Measurements from ENCODE around the gene GRID1. TPM values are rescaled to one million over a fixed set of nuclear protein-coding genes. Genes with fewer than 3 reads are reported as not detected.

Gene GRID1
- total RNA-seq, 1 donor from 2014 or later = 0.75 TPM

DNA sequence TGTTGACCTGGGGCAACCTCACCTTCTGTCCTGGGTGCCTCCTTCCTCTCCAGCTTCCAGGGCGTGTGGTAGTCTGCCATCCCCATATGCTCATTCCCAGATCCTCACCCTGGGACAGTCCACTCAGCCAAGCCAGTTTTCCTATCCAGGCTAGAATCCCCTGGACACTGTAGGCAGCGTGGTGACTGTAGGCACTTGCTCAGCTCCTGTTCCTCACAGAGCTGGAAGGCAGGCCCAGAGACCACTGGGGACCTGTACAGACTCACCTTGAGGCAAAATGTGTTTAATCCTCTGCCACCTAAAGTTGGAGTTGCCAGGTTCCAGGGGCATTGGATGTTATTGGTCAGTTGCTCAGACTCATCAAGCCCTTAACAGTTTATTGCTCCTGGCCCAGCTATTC, 2.4 kb upstream of the GRID1 start:
- Histone ChIP-seq H3K4me3 (ENCODE audit: insufficient read depth, low read depth, low read length) (no peak overlapping the region), H3K9me3 (ENCODE audit: insufficient read depth, low read depth, low read length) (no peaks in the 10 kb centered on the region), H3K4me2 (ENCODE audit: low read length) (no peak overlapping the region), H3K27me3 (ENCODE audit: insufficient read depth, low read length) (peaks cover 53% of the 10 kb centered on the region), H3K9ac (ENCODE audit: low read length) (no peak overlapping the region), H3K27ac (ENCODE audit: low read depth, low read length) (no peak overlapping the region), H3K79me2 (ENCODE audit: insufficient read depth, low read length) (no peaks in the 10 kb centered on the region), H3K36me3 (ENCODE audit: insufficient read depth, low read length) (no peaks in the 10 kb centered on the region), H4K20me1 (ENCODE audit: insufficient read depth, low read length) (peaks cover 4% of the 10 kb centered on the region), H2AFZ (ENCODE audit: low read depth, low read length) (no peak overlapping the region), H3K4me1 (ENCODE audit: insufficient read depth, low read length) (peaks cover 5% of the 10 kb centered on the region)
- no peak for DNase-seq (ENCODE audit: low read depth)
- no peaks in the 10 kb centered on the region for H3K36me3 Mint-ChIP-seq (ENCODE audit: low read depth, unreplicated experiment)
- H3K27ac Mint-ChIP-seq (ENCODE audit: unreplicated experiment) = no peak overlapping the region
- peaks cover 76% of the 10 kb centered on the region for H3K27me3 Mint-ChIP-seq (ENCODE audit: low read depth, unreplicated experiment)
- H3K4me1 Mint-ChIP-seq (ENCODE audit: low read depth, unreplicated experiment) = peaks cover 5% of the 10 kb centered on the region
- no peak overlapping the region for H3K4me3 Mint-ChIP-seq (ENCODE audit: unreplicated experiment)
- TF ChIP-seq, protein P1, sequence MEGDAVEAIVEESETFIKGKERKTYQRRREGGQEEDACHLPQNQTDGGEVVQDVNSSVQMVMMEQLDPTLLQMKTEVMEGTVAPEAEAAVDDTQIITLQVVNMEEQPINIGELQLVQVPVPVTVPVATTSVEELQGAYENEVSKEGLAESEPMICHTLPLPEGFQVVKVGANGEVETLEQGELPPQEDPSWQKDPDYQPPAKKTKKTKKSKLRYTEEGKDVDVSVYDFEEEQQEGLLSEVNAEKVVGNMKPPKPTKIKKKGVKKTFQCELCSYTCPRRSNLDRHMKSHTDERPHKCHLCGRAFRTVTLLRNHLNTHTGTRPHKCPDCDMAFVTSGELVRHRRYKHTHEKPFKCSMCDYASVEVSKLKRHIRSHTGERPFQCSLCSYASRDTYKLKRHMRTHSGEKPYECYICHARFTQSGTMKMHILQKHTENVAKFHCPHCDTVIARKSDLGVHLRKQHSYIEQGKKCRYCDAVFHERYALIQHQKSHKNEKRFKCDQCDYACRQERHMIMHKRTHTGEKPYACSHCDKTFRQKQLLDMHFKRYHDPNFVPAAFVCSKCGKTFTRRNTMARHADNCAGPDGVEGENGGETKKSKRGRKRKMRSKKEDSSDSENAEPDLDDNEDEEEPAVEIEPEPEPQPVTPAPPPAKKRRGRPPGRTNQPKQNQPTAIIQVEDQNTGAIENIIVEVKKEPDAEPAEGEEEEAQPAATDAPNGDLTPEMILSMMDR (IDR thresholded peaks at IDR 0.05; ENCODE audit: insufficient read depth, low read depth, low read length) = no peak
- no peak for FAIRE-seq
- peaks cover 4% of the 10 kb centered on the region for H3K9me3 Mint-ChIP-seq (ENCODE audit: unreplicated experiment)

DNA sequence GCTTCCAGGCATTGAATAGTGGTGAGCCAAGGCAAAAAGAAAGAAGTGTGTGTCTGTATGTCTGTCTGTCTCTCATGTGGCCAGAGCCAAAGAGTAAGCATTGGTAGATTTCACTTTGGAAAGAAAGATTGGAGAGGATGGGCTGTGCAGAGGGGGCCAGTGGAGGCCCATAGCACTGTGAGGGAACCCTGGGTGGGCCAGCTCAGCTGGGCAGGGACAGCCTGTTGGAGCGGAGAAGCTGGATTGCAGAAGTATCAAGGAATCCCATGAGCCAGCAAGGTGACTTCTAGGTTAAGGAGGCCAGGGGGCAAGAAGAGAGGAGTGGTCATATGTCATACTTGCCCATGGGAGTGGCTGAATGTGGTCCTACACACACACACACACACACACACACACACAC, 1.5 kb upstream of the GRID1 start:
- Histone ChIP-seq H2AFZ (ENCODE audit: low read depth, low read length) (no peak overlapping the region), H3K27ac (ENCODE audit: low read depth, low read length) (no peak overlapping the region), H3K9ac (ENCODE audit: low read length) (no peak overlapping the region), H4K20me1 (ENCODE audit: insufficient read depth, low read length) (peaks cover 4% of the 10 kb centered on the region), H3K79me2 (ENCODE audit: insufficient read depth, low read length) (no peaks in the 10 kb centered on the region), H3K36me3 (ENCODE audit: insufficient read depth, low read length) (no peaks in the 10 kb centered on the region), H3K27me3 (ENCODE audit: insufficient read depth, low read length) (peaks cover 58% of the 10 kb centered on the region), H3K4me3 (ENCODE audit: insufficient read depth, low read depth, low read length) (no peak overlapping the region), H3K9me3 (ENCODE audit: insufficient read depth, low read depth, low read length) (no peaks in the 10 kb centered on the region), H3K4me1 (ENCODE audit: insufficient read depth, low read length) (peaks cover 5% of the 10 kb centered on the region), H3K4me2 (ENCODE audit: low read length) (no peak overlapping the region)
- H3K27me3 Mint-ChIP-seq (ENCODE audit: low read depth, unreplicated experiment) = peaks cover 72% of the 10 kb centered on the region
- no peak for DNase-seq (ENCODE audit: low read depth)
- no peak overlapping the region for H3K27ac Mint-ChIP-seq (ENCODE audit: unreplicated experiment)
- no peak for FAIRE-seq
- peak overlapping the region; percentile 61 for H3K4me3 Mint-ChIP-seq (ENCODE audit: unreplicated experiment)
- peaks cover 4% of the 10 kb centered on the region for H3K9me3 Mint-ChIP-seq (ENCODE audit: unreplicated experiment)
- no peaks in the 10 kb centered on the region for H3K36me3 Mint-ChIP-seq (ENCODE audit: low read depth, unreplicated experiment)
- TF ChIP-seq EZH2 (IDR thresholded peaks at IDR 0.05; ENCODE audit: insufficient read depth, low read length) = no peak
- TF ChIP-seq, protein P1 (IDR thresholded peaks at IDR 0.05; ENCODE audit: insufficient read depth, low read depth, low read length) = no peak
- peaks cover 5% of the 10 kb centered on the region for H3K4me1 Mint-ChIP-seq (ENCODE audit: low read depth, unreplicated experiment)

DNA sequence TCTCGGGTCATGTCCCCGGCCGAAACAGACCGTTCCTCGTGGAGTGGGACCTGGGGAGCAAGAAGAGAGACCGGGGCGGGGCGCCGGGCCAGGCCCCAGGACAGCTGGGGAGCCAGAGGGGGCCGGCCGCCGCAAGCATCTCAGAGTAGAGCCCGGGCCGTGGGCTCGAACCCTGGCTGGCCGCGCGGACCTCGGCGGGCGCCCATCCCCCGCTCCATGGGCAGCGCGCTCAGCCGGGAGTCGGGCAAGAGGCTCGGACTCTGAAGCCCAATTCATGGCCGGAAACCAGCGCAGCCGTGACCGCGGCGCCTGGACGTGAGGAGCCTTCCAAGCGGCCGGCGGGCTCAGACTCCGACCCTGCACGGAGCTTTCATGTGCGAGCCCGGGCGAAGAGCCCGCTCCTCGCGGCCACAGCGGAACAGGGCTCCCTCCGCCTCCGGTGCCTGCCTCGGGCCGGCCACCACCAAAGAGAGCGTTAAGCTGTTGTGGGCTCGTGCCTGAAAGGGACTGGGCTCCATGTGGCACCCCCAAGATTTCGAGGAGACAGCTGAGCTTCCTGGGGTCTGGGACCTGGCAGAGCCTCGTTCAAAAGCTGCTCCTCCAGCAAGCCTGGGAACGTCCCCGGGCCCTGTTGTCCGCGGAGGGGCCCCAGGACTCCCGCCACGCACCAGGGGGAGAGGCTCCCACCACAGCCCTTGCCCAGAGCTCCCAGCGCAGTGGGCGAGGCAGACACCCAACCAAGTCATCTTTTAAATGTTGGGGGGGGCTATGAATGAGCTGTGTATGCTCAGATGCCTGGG, 757 bp upstream of the GRID1 start:
- H3K4me3 Mint-ChIP-seq (ENCODE audit: unreplicated experiment) = peak overlapping the region; percentile 47
- Histone ChIP-seq H3K9me3 (ENCODE audit: insufficient read depth, low read depth, low read length) (no peaks in the 10 kb centered on the region), H3K27me3 (ENCODE audit: insufficient read depth, low read length) (peaks cover 59% of the 10 kb centered on the region), H3K27ac (ENCODE audit: low read depth, low read length) (no peak overlapping the region), H3K36me3 (ENCODE audit: insufficient read depth, low read length) (no peaks in the 10 kb centered on the region), H3K9ac (ENCODE audit: low read length) (no peak overlapping the region), H2AFZ (ENCODE audit: low read depth, low read length) (peak overlapping the region; percentile 41), H3K4me2 (ENCODE audit: low read length) (peak overlapping the region; percentile 69), H4K20me1 (ENCODE audit: insufficient read depth, low read length) (peaks cover 4% of the 10 kb centered on the region), H3K4me1 (ENCODE audit: insufficient read depth, low read length) (peaks cover 5% of the 10 kb centered on the region), H3K79me2 (ENCODE audit: insufficient read depth, low read length) (no peaks in the 10 kb centered on the region), H3K4me3 (ENCODE audit: insufficient read depth, low read depth, low read length) (peak overlapping the region; percentile 10)
- H3K27ac Mint-ChIP-seq (ENCODE audit: unreplicated experiment) = no peak overlapping the region
- peaks cover 2% of the 10 kb centered on the region for H3K36me3 Mint-ChIP-seq (ENCODE audit: low read depth, unreplicated experiment)
- H3K9me3 Mint-ChIP-seq (ENCODE audit: unreplicated experiment) = peaks cover 4% of the 10 kb centered on the region
- TF ChIP-seq, protein P1 (IDR thresholded peaks at IDR 0.05; ENCODE audit: insufficient read depth, low read depth, low read length) = no peak
- peak; percentile 93 for TF ChIP-seq EZH2 (IDR thresholded peaks at IDR 0.05; ENCODE audit: insufficient read depth, low read length)
- peaks cover 5% of the 10 kb centered on the region for H3K4me1 Mint-ChIP-seq (ENCODE audit: low read depth, unreplicated experiment)
- DNase-seq (ENCODE audit: low read depth) (no peak), FAIRE-seq (no peak)
- H3K27me3 Mint-ChIP-seq (ENCODE audit: low read depth, unreplicated experiment) = peaks cover 73% of the 10 kb centered on the region
